Epithelial cell of proximal tubule (primary cell): ENCODE measurements around the gene IKZF3. TPM values are rescaled to one million over a fixed set of nuclear protein-coding genes. Genes with fewer than 3 reads are reported as not detected.

Experiments
- DNase-seq: peaks from one replicate; pipeline ENCODE4 v3.0.0-alpha.2; 2011; ENCODE audit warnings: low read depth
- H3K4me3 ChIP-seq: 2 replicates; pipeline ENCODE4 v1.5.1; 2011; ENCODE audit warnings: low read depth, mild to moderate bottlenecking, low read length
- CTCF ChIP-seq: conservative IDR thresholded peaks from 2 replicates; pipeline ENCODE4 v1.5.1; 2012; ENCODE audit warnings: low read depth, mild to moderate bottlenecking, low read length
- total RNA-seq: library from RNA; depleted of rRNA; stranded (reverse); fragments of >200 nt; gene quantifications from 2 replicates; pipeline ENCODE4 v1.2.3, GENCODE V29; 2015

Gene IKZF3
- total RNA-seq, 1 donor from 2014 or later, result not detected

GRCh38 chr17:39801055-39801454, 63.1 kb downstream of the IKZF3 start:
- TF ChIP-seq CTCF, result no peak
- DNase-seq, result no peak
- H3K4me3 ChIP-seq, result no peak overlapping the region

- DNase-seq, result no peak
- no peak overlapping the region for H3K4me3 ChIP-seq
- TF ChIP-seq CTCF, result no peak
These were observed 63.6 kb downstream of the IKZF3 start for GRCh38 chr17:39800540-39800939.

- no peak for TF ChIP-seq CTCF
- H3K4me3 ChIP-seq, result no peak overlapping the region
- DNase-seq, result no peak
These were observed 64.7 kb downstream of the IKZF3 start for GRCh38 chr17:39799395-39799794.

- H3K4me3 ChIP-seq, result no peak overlapping the region
- TF ChIP-seq CTCF, result no peak
- DNase-seq, result no peak
These were observed 69.7 kb downstream of the IKZF3 start for GRCh38 chr17:39794249-39794970.

- no peak for DNase-seq
- H3K4me3 ChIP-seq, result no peak overlapping the region
- no peak for TF ChIP-seq CTCF
These were observed 70.7 kb downstream of the IKZF3 start for GRCh38 chr17:39793301-39793872.

- H3K4me3 ChIP-seq, result no peak overlapping the region
- TF ChIP-seq CTCF, result no peak
- DNase-seq, result no peak
These were observed 71.4 kb downstream of the IKZF3 start for GRCh38 chr17:39792526-39793221.
